ENCODE data around the gene ELP4.
A peak's percentile ranks its signal among the peaks of the same experiment; 100 is the strongest.

Gene ELP4

GRCh38 chr11:31802990-31803812 lies 293.6 kb downstream of the ELP4 start:
- DNase-seq = no peak

- no peak for DNase-seq
These were observed 294.3 kb downstream of the ELP4 start for GRCh38 chr11:31803813-31804311.

GRCh38 chr11:31804312-31805036 lies 294.9 kb downstream of the ELP4 start:
- DNase-seq = no peak

GRCh38 chr11:31805037-31805628 lies 295.6 kb downstream of the ELP4 start:
- DNase-seq = no peak

- no peak for DNase-seq
These were observed 296.1 kb downstream of the ELP4 start for GRCh38 chr11:31805629-31806185.

GRCh38 chr11:31806186-31806927 lies 296.8 kb downstream of the ELP4 start:
- DNase-seq = no peak

GRCh38 chr11:31806928-31807798 lies 297.6 kb downstream of the ELP4 start:
- DNase-seq = no peak

GRCh38 chr11:31807799-31808667 lies 298.5 kb downstream of the ELP4 start:
- DNase-seq = no peak

- no peak for DNase-seq
These were observed 299.4 kb downstream of the ELP4 start for GRCh38 chr11:31808721-31809540.

GRCh38 chr11:31809541-31809856 lies 299.9 kb downstream of the ELP4 start:
- no peak for DNase-seq

GRCh38 chr11:31809857-31810778 lies 300.6 kb downstream of the ELP4 start:
- DNase-seq = no peak

GRCh38 chr11:31810779-31811647 lies 301.4 kb downstream of the ELP4 start, which contains the start of gene PAX6:
PAX6 (minus strand) TSS chr11:31811322; CDS start chr11:31806411, 4,911 bp downstream.
- peak; percentile 41 for DNase-seq

- DNase-seq = no peak
These were observed 303.1 kb downstream of the ELP4 start for GRCh38 chr11:31812383-31813381.

GRCh38 chr11:31813391-31814175 lies 304.0 kb downstream of the ELP4 start:
- DNase-seq = no peak

GRCh38 chr11:31814176-31814868 lies 304.8 kb downstream of the ELP4 start:
- DNase-seq = no peak
